ENCODE data around the gene ARID3A.
"Not testable (repeated sequence)": the region's sequence is repeated elsewhere in the genome, so short reads cannot be mapped to it uniquely, and the experiment has no call there.

Gene ARID3A

DNA sequence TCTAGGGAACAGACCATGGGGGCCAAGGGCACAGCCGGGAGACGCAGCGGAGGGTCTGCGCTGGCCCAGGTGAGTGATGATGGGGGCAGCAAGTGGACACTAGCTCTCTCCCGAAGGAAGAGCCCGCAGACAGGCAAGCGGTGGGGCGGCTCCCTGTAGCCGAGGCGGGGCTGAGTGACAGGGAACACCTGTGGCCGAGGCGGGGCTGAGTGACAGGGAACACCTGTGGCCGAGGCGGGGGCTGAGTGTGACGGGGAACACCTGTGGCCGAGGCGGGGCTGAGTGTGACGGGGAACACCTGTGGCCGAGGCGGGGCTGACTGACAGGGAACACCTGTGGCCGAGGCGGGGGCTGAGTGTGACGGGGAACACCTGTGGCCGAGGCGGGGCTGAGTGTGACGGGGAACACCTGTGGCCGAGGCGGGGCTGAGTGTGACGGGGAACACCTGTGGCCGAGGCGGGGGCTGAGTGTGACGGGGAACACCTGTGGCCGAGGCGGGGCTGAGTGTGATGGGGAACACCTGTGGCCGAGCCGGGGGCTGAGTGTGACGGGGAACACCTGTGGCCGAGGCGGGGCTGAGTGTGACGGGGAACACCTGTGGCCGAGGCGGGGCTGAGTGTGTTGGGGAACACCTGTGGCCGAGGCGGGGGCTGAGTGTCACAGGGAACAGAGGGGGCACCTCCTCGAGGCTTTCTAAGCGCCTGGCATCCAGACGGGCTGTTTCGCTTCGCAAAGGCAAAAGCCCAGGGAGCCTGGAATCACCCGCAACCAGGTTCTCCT lies 34.2 kb upstream of the ARID3A start:
- not testable (repeated sequence) for DNase-seq (ENCODE audit: low read depth)

DNA sequence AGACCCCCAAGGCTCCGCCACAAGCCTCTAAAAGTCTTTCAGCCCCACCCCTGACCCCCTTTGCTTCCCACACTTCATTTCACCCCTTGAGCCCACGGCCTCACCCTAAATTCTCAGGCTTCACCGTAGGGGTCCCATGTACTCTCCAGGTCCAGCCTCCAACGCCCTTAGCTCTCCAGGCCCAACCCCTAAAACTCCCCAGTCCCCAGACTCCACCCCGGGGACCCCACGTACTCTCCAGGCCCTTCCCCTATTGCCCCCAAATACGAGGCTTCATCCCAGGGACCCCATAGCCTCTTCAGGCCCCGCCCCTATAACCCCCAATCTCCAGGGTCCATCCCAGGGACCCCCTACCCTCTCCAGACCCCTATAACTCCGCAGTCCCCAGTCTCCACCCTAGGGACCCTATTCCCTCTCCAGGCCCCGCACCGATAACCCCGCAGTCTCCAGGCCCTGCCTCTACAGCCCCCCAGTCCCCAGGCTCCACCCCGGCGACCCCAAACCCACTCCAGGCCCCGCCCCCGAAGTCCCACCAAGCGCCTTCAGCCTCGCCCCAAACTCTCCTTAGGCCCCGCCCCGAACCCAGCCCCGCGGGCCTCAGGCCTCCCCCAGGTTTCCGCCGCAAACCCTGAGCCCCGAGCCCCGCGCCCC lies 33.5 kb upstream of the ARID3A start:
- no peak for DNase-seq (ENCODE audit: low read depth)

DNA sequence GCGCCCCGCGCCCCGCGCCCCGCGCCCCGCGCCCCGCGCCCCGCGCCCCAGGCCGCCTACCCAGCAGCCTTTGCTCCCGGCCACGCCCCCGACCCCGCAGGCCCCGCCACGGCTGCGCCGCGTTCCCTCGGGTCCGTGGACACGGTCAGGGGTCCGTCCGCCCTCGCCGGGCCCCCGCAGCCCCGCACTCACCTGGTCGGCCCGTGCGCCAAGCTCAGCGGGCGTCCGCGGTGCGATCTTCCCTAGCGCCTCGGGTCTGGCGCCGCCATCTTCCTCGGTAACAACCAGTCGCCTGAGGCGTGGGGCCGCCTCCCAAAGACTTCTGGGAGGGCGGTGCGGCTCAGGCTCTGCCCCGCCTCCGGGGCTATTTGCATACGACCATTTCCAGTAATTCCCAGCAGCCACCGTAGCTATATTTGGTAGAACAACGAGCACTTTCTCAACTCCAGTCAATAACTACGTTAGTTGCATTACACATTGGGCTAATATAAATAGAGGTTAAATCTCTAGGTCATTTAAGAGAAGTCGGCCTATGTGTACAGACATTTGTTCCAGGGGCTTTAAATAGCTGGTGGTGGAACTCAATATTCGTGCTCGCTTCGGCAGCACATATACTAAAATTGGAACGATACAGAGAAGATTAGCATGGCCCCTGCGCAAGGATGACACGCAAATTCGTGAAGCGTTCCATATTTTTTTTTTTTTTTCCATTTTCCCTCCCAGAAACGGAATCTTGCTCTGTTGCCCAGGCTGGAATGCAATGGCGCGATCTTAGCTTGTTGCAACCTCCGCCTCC lies 32.7 kb upstream of the ARID3A start, which contains the start of the genes MED16 and RNU6-9:
Gene MED16 (minus strand): TSS at position 294 of the 796 bp plus-strand sequence. CDS start 2,056 bp downstream, outside the sequence.
Gene RNU6-9 (plus strand): TSS at position 591 of the 796 bp plus-strand sequence.
- DNase-seq (ENCODE audit: low read depth) = peak; percentile 78

DNA sequence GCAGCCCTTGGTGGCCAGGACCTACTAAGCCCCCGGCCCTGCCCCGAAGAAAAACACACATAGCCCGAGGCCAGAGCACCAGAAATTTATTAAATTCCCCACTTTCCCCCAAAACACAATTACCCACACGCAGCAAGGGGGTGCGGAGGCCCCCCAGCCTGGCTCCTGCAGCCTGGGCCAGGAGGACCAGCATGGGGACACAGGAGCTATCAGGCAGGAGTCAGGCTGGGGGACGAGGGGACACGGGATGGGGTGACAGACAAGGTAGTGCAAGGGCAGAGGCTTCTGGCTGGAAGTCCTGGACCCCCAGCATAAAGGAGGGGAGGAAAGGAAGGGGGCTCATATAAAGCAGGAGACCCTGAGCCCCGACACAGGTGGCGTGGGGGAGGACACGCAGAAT lies 29.4 kb upstream of the ARID3A start:
- DNase-seq (ENCODE audit: low read depth) = no peak

DNA sequence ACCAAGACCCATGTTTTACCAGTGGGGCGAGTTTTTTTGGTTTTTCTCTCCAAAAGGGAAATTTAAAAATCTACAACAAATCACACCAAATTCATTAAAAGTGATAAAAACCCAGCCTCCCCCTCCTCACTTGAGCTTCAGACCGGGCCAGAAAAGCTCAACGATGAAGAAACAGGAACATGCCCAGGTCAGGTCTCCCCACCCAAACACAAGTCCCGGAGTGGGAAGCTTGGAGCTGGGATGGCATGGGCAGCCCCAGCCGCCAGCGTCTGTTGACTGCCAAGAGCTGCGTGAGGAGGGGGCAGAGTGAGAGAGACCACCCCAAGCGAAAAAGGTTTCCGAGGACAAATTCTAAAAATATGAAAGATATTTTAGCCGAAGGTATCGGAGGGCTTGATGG lies 28.8 kb upstream of the ARID3A start:
- no peak for DNase-seq (ENCODE audit: low read depth)

GRCh38 chr19:897442-898039 lies 28.3 kb upstream of the ARID3A start:
- DNase-seq (ENCODE audit: low read depth) = no peak

- no peak for DNase-seq (ENCODE audit: low read depth)
Observed at GRCh38 chr19:898663-899062, 27.2 kb upstream of the ARID3A start.

DNA sequence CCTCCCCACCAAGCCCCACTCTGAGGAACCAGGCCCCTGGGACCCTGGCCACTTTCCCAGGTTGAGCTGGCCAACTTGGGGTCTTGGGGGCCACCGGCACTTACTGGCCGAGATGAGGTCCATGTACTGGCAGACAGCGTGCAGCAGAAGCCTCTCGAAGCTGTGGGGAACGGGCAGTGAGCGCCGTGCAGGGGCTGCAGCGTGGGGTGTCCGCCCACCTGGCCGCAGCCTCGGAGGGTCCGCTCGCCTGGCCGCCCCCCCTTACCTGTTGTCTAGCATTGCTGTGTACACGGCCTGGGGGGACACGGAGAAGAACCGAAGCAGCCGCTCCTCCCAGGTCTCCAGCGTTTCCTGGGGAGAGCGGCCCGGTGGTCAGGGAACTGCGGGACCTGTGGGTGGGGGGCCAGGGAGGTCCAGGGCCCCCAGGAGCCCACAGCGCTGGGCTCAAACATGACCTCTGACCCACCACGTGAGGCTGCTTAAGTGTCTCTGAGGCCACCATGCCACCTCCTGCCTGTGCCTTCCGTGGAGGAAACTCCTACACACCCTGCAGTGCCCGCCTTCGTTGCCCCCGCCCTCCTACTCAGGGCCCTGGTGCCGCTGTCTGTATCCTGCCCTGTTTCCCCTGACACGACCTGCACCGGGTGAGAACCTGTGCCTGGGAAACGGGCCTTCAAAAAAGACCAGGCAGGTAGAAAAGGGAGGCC lies 26.3 kb upstream of the ARID3A start:
- no peak for DNase-seq (ENCODE audit: low read depth)

- no peak for DNase-seq (ENCODE audit: low read depth)
Observed at GRCh38 chr19:900043-900301, 25.9 kb upstream of the ARID3A start.

DNA sequence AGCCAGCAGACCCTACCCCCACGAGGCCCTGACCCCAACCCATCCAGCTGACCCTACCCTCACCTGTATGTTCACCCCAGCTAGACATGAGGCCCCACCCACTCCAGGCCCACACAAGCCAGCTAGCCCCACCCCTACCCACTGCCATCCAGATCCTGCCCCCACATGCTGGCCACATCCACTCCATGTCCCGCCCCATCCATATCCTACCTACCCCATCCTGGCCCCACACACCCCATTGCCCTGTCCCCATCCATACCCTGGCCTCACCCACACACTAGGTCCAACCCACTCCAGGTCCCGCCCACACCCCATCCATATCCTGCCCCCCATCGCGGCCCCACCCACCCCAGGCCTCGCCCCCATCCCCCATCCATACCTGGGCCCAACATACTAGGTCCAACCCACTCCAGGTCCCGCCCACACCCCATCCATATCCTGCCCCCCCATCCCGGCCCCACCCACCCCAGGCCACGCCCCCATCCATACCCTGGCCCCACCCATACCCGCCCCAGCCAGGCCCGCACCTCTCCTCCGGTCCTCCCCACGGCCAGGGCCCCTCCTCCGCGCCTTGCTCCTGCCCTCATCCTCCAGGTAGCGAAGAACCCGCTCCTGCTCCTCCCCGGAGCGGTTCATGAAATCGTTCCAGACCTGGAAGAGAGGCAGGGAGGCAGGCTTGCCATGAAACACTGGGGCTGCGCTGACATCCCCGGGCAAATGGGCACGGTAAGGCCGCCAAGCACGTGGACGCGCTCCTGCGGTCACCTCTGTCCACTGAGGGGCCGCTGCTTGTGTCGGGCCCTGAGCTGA lies 25.3 kb upstream of the ARID3A start:
- no peak for DNase-seq (ENCODE audit: low read depth)

GRCh38 chr19:901216-902092 lies 24.4 kb upstream of the ARID3A start:
- DNase-seq (ENCODE audit: low read depth) = no peak

DNA sequence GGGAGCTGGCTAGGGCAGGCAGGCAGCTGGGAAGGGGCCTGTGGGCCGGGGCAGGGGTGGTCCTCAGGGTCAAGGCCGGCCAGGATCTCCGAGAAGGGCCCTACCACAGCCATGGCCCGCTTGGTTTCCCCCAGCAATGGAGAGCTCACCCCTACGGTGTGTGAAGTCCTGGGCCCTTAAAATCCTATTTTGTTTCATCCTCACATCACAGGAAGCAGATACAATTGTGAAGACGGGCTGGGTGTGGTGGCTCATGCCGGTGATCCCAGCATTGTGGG lies 23.8 kb upstream of the ARID3A start:
- no peak for DNase-seq (ENCODE audit: low read depth)

GRCh38 chr19:902446-903226 lies 23.2 kb upstream of the ARID3A start:
- no peak for DNase-seq (ENCODE audit: low read depth)

- no peak for DNase-seq (ENCODE audit: low read depth)
Observed at GRCh38 chr19:903266-903797, 22.5 kb upstream of the ARID3A start.

GRCh38 chr19:904545-904944 lies 21.3 kb upstream of the ARID3A start:
- DNase-seq (ENCODE audit: low read depth) = no peak

DNA sequence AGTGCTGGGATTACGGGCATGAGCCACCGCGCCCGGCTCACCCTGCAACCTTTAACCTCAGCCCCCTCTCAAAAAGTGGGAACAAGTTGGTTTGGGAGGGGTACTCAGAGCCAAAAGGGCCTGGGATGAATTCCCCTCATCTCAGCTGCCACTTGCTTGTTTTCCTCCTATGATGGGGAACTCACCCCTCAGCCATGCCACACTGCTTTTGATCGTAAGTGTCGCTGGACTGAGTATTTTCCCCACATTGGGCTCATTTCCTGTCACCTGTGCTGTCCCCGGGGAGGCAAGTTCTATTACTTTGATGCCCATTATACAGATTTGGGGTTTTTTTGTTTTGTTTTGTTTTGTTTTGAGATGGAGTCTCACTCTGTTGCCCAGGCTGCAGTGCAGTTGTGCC lies 19.4 kb upstream of the ARID3A start:
- DNase-seq (ENCODE audit: low read depth) = no peak

DNA sequence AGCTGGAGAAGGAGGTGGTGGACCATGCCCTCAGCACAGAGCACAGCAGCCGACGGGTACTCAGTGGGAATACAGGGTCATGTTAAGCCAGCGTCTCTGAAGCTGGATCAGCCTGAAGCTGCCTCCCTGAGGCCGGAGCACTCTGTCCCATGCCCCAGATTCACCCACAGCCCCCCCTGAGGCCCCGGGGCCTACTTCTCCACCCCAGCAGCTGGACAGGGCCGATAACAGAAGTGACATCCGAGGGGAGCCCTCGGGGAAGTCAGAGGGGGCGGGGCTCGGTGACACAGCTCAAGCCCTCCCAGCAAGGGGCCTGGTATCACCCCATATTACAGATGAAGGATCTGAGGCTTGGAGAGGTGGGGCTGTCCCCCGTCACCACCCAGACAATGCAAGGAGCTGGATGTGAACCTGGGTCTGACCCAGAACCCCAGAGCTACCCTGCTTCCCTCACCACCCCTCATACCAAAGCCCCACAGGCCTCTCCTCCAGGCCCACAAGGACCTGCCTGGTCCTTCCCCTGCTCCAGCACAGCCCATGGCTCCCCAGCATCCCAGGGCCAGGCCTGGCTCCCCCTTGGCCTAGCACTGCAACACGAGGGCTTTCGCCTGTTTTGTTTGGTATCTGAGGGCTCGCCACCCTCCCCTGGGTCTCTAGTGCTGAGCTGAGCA lies 18.5 kb upstream of the ARID3A start:
- no peak for DNase-seq (ENCODE audit: low read depth)

GRCh38 chr19:911197-912033 lies 14.4 kb upstream of the ARID3A start:
- DNase-seq (ENCODE audit: low read depth) = no peak
